NCI-H774 (cell line): ENCODE data around the gene ERGIC1.

ENCODE experiments used
- DNase-seq: peaks from one replicate; lab custom pipeline; 2025; lab: John Stamatoyannopoulos, UW

The ERGIC1 gene

GRCh38 chr5:172902497-172903472, 68.7 kb downstream of the ERGIC1 start:
- no peak for DNase-seq

- no peak for DNase-seq
Measured at GRCh38 chr5:172903790-172904189, 69.7 kb downstream of the ERGIC1 start.

GRCh38 chr5:172904312-172904642, 70.2 kb downstream of the ERGIC1 start:
- no peak for DNase-seq

- peak; percentile 65 for DNase-seq
Measured at GRCh38 chr5:172904643-172905345, 70.7 kb downstream of the ERGIC1 start.

DNA sequence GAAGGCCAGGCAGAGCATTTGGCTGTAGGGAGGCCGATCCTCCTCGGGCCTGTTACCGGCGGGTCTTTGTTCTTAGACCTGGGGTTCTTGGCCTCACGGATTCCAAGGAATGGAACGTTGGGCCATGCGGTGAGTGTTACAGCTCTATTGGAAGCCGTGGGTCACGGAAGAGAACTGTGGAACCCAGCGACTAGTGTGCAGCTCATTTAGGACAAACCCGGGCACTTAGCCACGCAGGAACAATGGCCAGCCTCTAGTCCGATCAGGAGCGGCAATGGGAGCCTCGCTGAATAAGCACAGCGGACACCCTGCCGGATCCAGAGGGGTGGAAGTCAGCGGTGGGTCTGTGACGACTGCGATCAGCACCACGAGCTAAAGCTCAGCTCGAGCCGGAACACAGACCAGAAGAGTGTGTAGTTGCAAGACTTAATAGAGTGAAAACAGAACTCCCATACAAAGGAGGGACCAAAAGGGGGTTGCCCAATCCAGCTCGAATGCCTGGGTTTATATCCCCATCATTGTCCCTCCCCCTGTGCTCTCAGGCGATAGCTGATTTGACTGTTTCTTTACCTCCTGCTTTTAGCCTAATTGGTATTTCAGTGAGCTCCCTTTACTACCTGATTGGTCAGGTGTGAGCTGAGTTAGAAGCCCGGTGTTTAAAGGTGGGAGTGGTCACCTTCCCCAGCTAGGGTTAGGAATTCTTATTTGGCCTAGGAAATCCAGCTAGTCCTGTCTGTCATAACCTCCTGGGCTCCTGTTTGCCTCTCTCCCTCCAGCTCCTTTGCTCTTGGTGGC, 71.5 kb downstream of the ERGIC1 start:
- DNase-seq: no peak

- DNase-seq: no peak
Measured at GRCh38 chr5:172906436-172906835, 72.4 kb downstream of the ERGIC1 start.

GRCh38 chr5:172906888-172907287, 72.8 kb downstream of the ERGIC1 start:
- no peak for DNase-seq

GRCh38 chr5:172907657-172908056, 73.6 kb downstream of the ERGIC1 start:
- no peak for DNase-seq

DNA sequence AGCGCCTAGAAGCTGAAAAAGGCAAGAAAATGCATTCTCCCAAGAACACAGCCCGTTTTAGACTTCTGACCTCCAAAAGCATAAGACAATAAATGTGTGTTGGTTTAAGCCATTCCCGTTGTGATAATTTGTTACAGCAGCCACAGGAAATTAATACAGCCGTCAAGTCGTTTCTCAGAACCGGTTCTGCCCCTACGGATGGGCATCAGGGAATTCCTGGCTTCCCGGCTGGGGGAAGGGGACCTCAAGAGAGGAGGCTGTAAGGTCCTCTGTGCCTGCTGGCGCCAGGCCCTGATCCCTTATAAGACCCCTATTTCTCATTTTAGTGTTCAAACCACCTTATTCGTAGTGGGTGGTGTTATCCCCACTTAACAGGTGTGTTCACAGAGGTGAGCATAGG, 74.6 kb downstream of the ERGIC1 start:
- no peak for DNase-seq

DNA sequence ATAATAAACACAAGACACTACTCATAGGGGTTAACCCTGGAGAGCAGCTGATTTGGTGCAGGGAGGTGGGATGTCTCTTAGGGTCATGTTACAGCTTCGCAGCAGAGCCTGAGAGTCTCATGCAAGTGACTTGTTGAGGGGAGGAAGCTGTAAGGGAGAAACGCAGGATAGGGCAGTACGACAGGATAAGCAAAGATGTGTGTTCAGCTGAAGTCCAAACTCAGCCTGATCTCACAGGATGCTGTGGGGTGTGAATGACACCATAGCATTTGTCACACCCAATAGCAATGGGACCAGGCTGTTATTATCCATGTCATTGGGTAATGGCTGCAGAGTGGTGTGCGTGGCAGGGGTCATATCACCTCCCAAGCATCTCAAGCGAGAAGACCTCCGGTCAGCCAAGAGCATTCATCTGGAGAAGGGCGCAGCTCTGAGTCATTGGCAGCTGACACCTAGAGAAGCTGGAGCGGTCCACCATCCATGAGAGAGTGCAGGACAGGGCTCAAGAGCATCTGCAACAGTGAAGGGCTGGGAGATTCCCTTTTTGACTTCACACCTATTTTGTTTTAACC, 76.0 kb downstream of the ERGIC1 start:
- DNase-seq: no peak

GRCh38 chr5:172910828-172911627, 77.0 kb downstream of the ERGIC1 start:
- DNase-seq: no peak

DNA sequence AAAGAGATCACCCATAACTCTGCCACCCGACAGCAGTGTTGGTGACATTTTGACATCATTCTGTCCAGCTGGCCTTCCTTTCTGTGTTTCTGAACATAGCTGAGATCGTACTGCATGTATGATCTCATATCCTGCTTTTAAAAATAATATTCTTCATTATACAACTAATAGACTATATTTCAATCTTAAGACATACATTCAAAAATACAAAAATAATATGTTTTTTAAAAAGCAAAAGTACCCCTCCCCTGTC, 77.5 kb downstream of the ERGIC1 start:
- DNase-seq: no peak

DNA sequence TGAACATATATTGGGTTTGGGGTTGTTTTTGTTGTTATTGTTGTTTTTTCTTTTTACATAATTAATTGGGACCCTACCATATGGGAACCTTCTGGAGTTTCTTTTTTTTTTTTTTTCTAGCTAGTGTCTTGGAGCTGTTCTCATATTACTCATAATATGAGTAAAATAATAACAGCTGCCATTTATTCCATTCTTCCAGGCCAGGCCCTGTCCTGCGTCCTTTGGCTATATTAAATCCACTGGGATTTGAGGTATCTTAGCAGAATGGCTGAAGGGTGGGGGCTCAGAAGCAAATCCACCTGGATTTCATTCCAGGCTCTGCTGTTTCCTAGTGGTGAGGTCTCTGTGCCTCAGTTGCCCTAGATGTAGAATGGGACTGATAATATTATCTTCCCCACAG, 77.9 kb downstream of the ERGIC1 start:
- DNase-seq: no peak

DNA sequence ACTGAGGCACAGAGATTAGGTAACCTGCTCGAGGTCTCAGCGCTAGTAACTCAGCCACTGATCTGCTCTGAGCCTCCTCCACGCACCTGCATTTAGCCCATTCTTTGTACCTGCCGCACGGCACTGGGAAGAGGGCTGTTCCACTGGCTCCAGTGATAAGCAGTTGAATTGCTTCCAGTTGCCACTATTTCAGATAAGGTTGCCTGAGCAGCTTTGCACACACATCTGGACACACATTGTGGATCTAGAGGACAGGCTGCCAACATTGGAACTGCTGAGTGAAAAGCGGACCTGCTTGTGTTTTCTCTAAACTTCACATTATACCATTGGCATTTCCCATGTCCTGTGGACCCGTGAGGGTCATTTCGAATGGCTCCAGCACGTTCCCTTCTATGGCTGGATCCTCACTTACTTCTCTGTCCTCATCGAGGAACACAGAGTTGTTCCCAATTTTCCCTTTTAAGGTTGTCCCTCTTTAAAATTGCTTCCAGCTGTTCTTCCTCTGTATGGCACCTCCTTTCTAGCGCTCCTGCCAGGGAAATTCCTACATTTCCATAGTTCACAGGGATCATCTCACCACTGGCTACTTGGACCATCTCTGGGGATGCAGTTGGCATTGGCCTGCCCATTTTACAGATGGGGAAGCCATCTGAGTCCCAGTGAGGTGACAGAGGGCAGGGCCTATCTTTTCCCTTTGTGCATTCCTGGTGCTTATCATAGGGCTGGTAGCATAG, 79.2 kb downstream of the ERGIC1 start:
- no peak for DNase-seq

GRCh38 chr5:172915514-172915913, 81.5 kb downstream of the ERGIC1 start:
- DNase-seq: no peak

DNA sequence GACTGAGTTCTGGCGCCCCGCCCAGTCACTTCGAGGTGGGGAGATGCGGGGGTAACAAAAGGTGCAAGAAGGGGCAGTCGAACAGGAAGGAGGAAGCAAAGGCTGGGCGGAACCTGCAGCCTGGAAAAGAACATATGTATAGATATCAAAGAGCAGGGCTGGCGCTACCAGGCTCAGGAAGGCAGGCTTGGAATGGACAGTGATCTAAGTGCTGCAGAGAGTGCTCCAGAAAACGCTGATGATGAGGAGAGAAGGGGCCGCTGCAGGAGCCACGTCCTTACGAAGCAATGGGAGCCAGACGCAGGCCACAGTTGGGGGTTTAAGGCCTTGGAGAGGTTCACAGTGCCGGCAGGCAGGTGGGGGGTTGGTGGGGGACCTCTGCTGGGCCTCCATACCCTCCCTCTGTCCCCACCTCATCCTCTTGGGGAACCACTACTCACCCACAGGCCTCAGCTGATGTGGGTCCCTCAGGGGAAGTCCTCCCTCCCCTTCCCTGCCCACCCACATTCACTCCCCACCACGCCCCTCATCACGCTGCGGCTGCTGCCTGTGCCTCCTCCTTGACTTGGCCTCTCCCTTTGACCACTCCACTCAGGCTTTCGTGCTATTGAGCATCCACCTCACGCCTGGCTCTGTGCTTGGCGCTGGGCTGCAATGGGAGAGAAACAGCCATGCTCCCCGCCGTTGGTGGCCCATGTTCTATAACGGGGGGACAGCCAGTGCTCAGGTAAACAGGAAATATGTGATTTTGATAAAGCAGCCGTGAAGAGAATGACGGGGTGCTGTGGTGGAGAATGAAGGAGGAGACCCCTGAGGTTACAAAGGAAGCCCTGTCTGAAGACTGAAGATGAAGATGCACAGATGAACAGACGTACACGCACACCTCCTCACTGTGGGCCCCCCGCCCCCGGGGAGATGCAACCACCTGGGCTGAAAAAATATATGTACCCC, 84.6 kb downstream of the ERGIC1 start:
- no peak for DNase-seq

- no peak for DNase-seq
Measured at GRCh38 chr5:172919525-172920446, 85.7 kb downstream of the ERGIC1 start.

DNA sequence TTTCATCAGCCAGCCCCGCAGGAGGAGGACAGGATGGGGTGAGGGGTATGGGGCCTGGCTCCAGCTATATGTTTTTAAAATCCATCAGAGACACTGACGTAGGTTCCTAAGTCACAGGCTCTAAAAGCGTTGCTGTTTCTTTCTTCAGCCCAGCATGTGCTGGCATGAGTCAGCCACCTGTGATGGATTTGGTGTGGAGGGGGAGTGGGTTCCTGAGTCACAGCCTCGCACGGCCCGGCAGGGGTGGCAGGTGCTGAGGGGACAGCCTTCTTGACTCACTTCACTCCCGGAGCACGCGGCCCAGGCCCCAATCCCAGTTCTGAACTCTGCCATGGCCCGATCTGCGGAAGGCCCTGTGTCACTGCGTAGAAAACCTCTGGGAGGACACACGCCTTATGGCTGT, 86.4 kb downstream of the ERGIC1 start:
- no peak for DNase-seq

GRCh38 chr5:172920995-172921394, 86.9 kb downstream of the ERGIC1 start:
- DNase-seq: no peak
